A549 (cell line): ENCODE data around the gene KIAA1191. TPM values are rescaled to one million over a fixed set of nuclear protein-coding genes. Genes with fewer than 3 reads are reported as not detected.

Experiments used
- ATAC-seq, 2 experiments: fragments of 200-7000 bp in 1 of 2; fragments of >200 bp in 1 of 2; cut with Nextera tagmentation in 1 of 2; cut with Tn5 transposase in 1 of 2; 3 replicates each; pipeline versions ENCODE4 v1.8.0 to v1.9.1; 2018 to 2020; ENCODE audit warnings: mild to moderate bottlenecking in 1 of 2, moderate library complexity in 1 of 2
- CTCF ChIA-PET: fragments of 300-600 bp; sonication (Branson Sonifier 250); formaldehyde crosslinking; extraction: SDS; loops from one replicate; lab custom pipeline; 2021; ENCODE audit warnings: antibody characterized with exemption, inconsistent platforms; lab: Yijun Ruan, JAX
- POLR2A ChIA-PET: fragments of 350-600 bp; formaldehyde crosslinking; extraction: SDS; loops from one replicate; lab custom pipeline; 2021; ENCODE audit warnings: antibody characterized with exemption, inconsistent platforms; lab: Yijun Ruan, JAX
- DNase-seq, 2 experiments: peaks; one replicate each; pipeline versions ENCODE4 v3.0.0 to v3.0.0-alpha.2; 2011 to 2016; ENCODE audit warnings: low read depth in 1 of 2, low spot score in 1 of 2
- FAIRE-seq: peaks from 2 replicates; lab custom pipeline; 2011; peaks lifted over from hg19 to GRCh38; lab: Jason Lieb, UNC
- H3K27ac ChIP-seq, 2 experiments: fragments of >200 bp; sonication (Bioruptor Twin); formaldehyde crosslinking; 3 replicates each; pipeline ENCODE4 v1.5.1; 2016 to 2017
- H3K4me1 ChIP-seq: fragments of >200 bp; sonication (Bioruptor Twin); formaldehyde crosslinking; 3 replicates; pipeline ENCODE4 v1.6.1; 2016
- H3K4me2 ChIP-seq: fragments of >200 bp; sonication (Bioruptor Twin); formaldehyde crosslinking; 3 replicates; pipeline ENCODE4 v1.6.1; 2016
- H3K4me3 ChIP-seq: fragments of >200 bp; sonication (Bioruptor Twin); formaldehyde crosslinking; 3 replicates; pipeline ENCODE4 v1.5.1; 2016
- H3K9me3 ChIP-seq: fragments of >200 bp; sonication (Bioruptor Twin); formaldehyde crosslinking; 3 replicates; pipeline ENCODE4 v1.6.1; 2016
- CBX8 ChIP-seq: fragments of 200-600 bp; sonication (generic); IDR thresholded peaks from 2 replicates; pipeline ENCODE4 v1.6.1; 2016
- CEBPB ChIP-seq, 2 experiments: fragments of >200 bp in 1 of 2; sonication (Bioruptor Twin) in 1 of 2; formaldehyde crosslinking in 1 of 2; IDR thresholded peaks; 2 replicates each; pipeline ENCODE4 v1.6.1; 2012 to 2016
- CHD2 ChIP-seq: fragments of 150-350 bp; IDR thresholded peaks from 2 replicates; pipeline ENCODE4 v1.6.1; 2014; ENCODE audit warnings: low read length; ENCODE audit not compliant: partially characterized antibody
- CHD4 ChIP-seq: fragments of 200-600 bp; sonication (generic); IDR thresholded peaks from 2 replicates; pipeline ENCODE4 v1.6.1; 2016; ENCODE audit warnings: antibody characterized with exemption, mild to moderate bottlenecking, borderline replicate concordance
- FOSB ChIP-seq: fragments of 250-450 bp; sonication (Bioruptor Pico); IDR thresholded peaks from 2 replicates; pipeline ENCODE4 v1.5.0; 2020; ENCODE audit warnings: mild to moderate bottlenecking, moderate library complexity
- HOXA7 ChIP-seq: fragments of 250-450 bp; sonication (Bioruptor Pico); IDR thresholded peaks from 2 replicates; pipeline ENCODE4 v1.5.0; 2020; ENCODE audit warnings: mild to moderate bottlenecking, moderate library complexity
- HOXB13 ChIP-seq: fragments of 250-450 bp; sonication (Bioruptor Pico); IDR thresholded peaks from 2 replicates; pipeline ENCODE4 v1.5.0; 2020; ENCODE audit warnings: low read depth, mild to moderate bottlenecking, moderate library complexity
- JUN ChIP-seq, 2 experiments: fragments of >200 bp; sonication (Bioruptor Twin); formaldehyde crosslinking; IDR thresholded peaks; 2 replicates in 1 of 2; 3 replicates in 1 of 2; pipeline ENCODE4 v1.6.1; 2016 to 2017
- KDM1A ChIP-seq: fragments of 200-600 bp; sonication (generic); IDR thresholded peaks from 2 replicates; pipeline ENCODE4 v1.6.1; 2016; ENCODE audit warnings: low read depth, mild to moderate bottlenecking
- KDM5A ChIP-seq: fragments of 200-600 bp; sonication (generic); IDR thresholded peaks from 2 replicates; pipeline ENCODE4 v1.6.1; 2016; ENCODE audit warnings: antibody characterized with exemption, mild to moderate bottlenecking
- MAZ ChIP-seq: fragments of 150-350 bp; IDR thresholded peaks from 2 replicates; pipeline ENCODE4 v1.6.1; 2014; ENCODE audit warnings: antibody characterized with exemption, low read depth, low read length, borderline replicate concordance
- NFE2L2 ChIP-seq: fragments of 150-350 bp; conservative IDR thresholded peaks from 2 replicates; pipeline ENCODE4 v1.6.1; 2014; ENCODE audit warnings: low read length
- NPAS2 ChIP-seq: fragments of 250-450 bp; sonication (Bioruptor Pico); IDR thresholded peaks from 2 replicates; pipeline ENCODE4 v1.8.0; 2022; ENCODE audit warnings: mild to moderate bottlenecking, moderate library complexity, borderline replicate concordance
- POLR2AphosphoS2 ChIP-seq: conservative IDR thresholded peaks from 2 replicates; pipeline ENCODE4 v1.6.1; 2012; ENCODE audit warnings: low read length, improper control_type of control experiment, inconsistent platforms
- RAD21 ChIP-seq, 2 experiments: fragments of >200 bp in 1 of 2; sonication (Bioruptor Twin) in 1 of 2; formaldehyde crosslinking in 1 of 2; IDR thresholded peaks in 1 of 2; conservative IDR thresholded peaks in 1 of 2; 2 replicates in 1 of 2; 3 replicates in 1 of 2; pipeline ENCODE4 v1.6.1; 2012 to 2018; ENCODE audit warnings: inconsistent platforms in 1 of 2
- RARB ChIP-seq: fragments of 250-450 bp; sonication (Bioruptor Pico); IDR thresholded peaks from 2 replicates; pipeline ENCODE4 v1.8.0; 2021; ENCODE audit warnings: mild to moderate bottlenecking, moderate library complexity
- RNF2 ChIP-seq: fragments of 200-600 bp; sonication (generic); IDR thresholded peaks from 2 replicates; pipeline ENCODE4 v1.6.1; 2016; ENCODE audit warnings: low read depth, mild to moderate bottlenecking, antibody characterized with exemption, moderate library complexity, borderline replicate concordance
- TP53 ChIP-seq: fragments of 250-450 bp; sonication (Bioruptor Pico); IDR thresholded peaks from 2 replicates; pipeline ENCODE4 v1.5.0; 2021; ENCODE audit warnings: mild to moderate bottlenecking, moderate library complexity
- ZC3H11A ChIP-seq: fragments of 450-650 bp; IDR thresholded peaks from 2 replicates; pipeline ENCODE4 v1.6.1; 2014; ENCODE audit warnings: antibody characterized with exemption, mild to moderate bottlenecking
- WGBS: methylation state at CpG from one replicate; pipeline ENCODE4 v1.1.6; 2017; ENCODE audit errors: missing lambda C conversion rate; 5-methylcytosine and 5-hydroxymethylcytosine counted together
- polyA plus RNA-seq, 4 experiments: library from polyadenylated mRNA; depleted of rRNA in 3 of 4; stranded (reverse); fragments of >200 nt; fragmentation: RNase III in 1 of 4; extraction: RNeasy Plus Mini Kit Qiagen cat#74134 plus additional on column Dnase treatment in 1 of 4; gene quantifications; 2 replicates in 3 of 4; 3 replicates in 1 of 4; pipeline ENCODE4 v1.2.3, GENCODE V29; 2011 to 2017
- TF ChIP-seq, protein P1 (sequence below): fragments of 450-650 bp; IDR thresholded peaks from 2 replicates; pipeline ENCODE4 v1.6.1; 2014; ENCODE audit warnings: antibody characterized with exemption
- TF ChIP-seq, protein P2 (sequence below): fragments of >200 bp; sonication (Bioruptor Twin); formaldehyde crosslinking; IDR thresholded peaks from 3 replicates; pipeline ENCODE4 v1.6.1; 2016
- TF ChIP-seq, protein P3 (sequence below): fragments of >200 bp; sonication (Bioruptor Twin); formaldehyde crosslinking; IDR thresholded peaks from 3 replicates; pipeline ENCODE4 v1.5.1; 2016
- TF ChIP-seq, protein P4 (sequence below): fragments of 150-350 bp; IDR thresholded peaks from 2 replicates; pipeline ENCODE4 v1.6.1; 2014; ENCODE audit warnings: low read depth, mild to moderate bottlenecking, low read length

KIAA1191 gene
- polyA plus RNA-seq, 2 of the 4 experiments (the other 2 are of a cell fraction), result 83.6 to 89.3 TPM

DNA sequence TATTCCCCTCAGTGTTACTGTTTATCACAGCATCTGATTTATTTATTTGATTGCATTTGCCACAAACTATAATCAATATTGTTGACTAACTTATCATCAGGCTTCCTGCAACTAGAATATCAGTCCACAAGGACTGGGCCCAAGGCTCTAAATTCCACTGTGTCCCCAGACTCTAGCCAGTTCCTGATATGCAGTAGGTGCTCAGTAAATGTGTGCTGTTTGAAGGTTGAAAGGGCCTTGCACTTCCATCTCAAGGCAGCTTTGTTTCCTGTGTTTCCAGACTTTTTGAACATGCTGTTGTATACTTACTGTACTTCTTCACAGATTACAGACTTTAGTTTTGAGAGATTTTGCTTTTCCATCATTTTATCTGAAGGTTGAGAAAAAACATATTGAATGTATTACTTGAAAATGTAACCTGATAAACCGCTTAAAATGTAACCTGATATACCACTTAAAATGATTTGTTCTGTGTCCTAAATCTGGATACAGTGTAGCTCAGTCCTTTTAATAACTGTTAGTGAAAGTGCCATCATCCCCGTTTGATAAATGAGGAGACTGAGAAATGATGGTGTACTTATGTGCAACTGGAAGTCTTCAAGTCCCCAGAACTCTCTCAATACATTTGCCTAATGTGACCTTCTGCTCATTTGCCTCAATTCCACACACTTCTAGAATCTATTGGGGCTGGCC is 18.7 kb downstream of the KIAA1191 start:
- H3K4me3 ChIP-seq, result no peak overlapping the region
- WGBS, result 84% methylated on average over 2 of the region's 2 CpGs
- no peak overlapping the region for H3K27ac ChIP-seq
- H3K9me3 ChIP-seq, result no peaks in the 10 kb centered on the region
- no peak for TF ChIP-seq MAZ
- TF ChIP-seq, protein P1, sequence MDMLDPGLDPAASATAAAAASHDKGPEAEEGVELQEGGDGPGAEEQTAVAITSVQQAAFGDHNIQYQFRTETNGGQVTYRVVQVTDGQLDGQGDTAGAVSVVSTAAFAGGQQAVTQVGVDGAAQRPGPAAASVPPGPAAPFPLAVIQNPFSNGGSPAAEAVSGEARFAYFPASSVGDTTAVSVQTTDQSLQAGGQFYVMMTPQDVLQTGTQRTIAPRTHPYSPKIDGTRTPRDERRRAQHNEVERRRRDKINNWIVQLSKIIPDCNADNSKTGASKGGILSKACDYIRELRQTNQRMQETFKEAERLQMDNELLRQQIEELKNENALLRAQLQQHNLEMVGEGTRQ, result no peak
- no peak for TF ChIP-seq CHD2
- no peak for TF ChIP-seq FOSB (CRISPR knock-in tag)
- TF ChIP-seq POLR2AphosphoS2, result no peak
- TF ChIP-seq NPAS2, result no peak
- TF ChIP-seq JUN (IDR thresholded peaks at IDR 0.05), result no peak
- H3K4me2 ChIP-seq, result no peak overlapping the region
- FAIRE-seq (no peak), DNase-seq (no peak), ATAC-seq (no peak)
- H3K4me1 ChIP-seq, result no peaks in the 10 kb centered on the region
- ChIA-PET POLR2A (no interaction called here), CTCF (no interaction called here)

DNA sequence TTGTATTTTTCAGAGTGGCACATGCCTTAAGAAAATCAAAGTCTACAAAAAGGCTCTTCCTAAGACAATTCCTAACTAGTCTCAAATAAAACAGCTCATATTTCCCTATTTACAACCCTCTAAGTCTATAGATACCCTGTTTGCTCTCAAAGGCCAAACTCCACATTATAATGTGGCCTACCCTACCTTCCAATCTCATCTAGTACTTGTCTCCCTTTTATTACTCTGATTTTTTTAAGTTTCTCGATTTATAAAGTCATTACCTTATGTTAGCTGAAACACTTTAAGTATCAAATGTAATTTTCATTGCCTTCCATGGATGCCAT is 19.4 kb downstream of the KIAA1191 start:
- FAIRE-seq, result no peak
- POLR2A ChIA-PET, result no interaction called here
- TF ChIP-seq KDM5A (no peak), POLR2AphosphoS2 (no peak), KDM1A (no peak)
- TF ChIP-seq, all 56 proteins: peak for 0
- Histone ChIP-seq H3K4me2 (no peak overlapping the region), H3K9me3 (no peaks in the 10 kb centered on the region), H3K27ac (no peak overlapping the region), H3K4me1 (no peaks in the 10 kb centered on the region), H3K4me3 (no peak overlapping the region)
- ATAC-seq, result no peak
- no peak for DNase-seq
- 55% methylated on average over 1 of the region's 1 CpG for WGBS
- CTCF ChIA-PET, result no interaction called here

DNA sequence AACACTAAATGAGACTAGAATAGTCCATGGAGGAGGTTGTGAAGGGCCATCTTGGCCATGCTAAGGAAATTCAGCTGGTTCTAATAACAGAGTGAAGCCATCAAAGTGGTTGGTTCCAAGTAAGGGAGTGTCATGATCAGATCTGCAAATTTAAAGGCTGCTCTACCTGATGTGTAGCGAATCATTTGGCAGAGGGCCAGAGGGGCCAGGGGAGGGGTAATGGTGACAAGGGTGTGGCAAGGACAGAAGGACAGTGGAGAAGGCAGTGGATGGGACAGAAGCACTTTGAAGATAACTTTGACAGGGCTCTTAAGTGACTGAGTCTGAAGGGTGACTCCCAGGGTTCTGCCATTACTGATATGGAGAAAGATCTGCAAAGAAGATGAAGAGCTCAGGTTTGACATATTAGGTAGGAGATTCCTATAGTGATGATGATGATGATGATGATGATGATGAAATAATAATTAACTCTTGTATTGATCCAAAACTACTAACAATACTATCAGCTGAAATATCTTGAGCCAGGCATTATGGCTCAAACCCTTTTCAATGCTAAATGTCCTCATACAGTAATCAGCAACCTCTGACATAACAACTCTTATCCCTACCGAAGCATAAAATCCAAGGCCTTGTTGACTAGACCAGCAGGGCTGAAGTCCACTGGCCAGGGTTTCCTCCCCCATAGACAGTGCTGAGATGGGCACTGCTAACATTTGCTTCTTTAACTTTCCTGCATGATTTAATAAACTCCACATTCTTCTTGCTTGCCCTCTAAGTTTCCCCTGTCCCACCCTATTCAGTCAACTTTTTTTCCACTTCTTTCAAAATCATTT is 20.0 kb downstream of the KIAA1191 start:
- ChIA-PET CTCF (no interaction called here), POLR2A (no interaction called here)
- no peaks in the 10 kb centered on the region for H3K9me3 ChIP-seq

DNA sequence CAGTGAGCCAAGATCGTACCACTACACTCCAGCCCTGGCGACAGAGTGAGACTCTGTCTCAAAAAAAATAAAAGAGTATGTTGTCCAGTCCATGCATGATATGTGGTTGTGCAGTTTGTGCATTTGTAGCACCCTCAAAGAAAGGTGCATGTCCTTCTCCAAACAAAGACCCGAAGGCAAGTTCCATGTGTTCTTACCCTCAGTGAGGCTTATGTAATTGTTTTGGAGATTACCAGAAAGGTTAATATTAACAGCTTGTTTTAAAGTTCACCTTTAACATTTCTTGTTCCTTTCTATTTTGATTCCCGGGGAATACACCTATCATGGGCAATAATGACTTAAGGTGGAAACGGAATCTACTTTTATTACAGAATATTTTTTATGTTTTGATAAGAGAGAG is 22.3 kb downstream of the KIAA1191 start:
- no peak for TF ChIP-seq TP53
- TF ChIP-seq, protein P2, sequence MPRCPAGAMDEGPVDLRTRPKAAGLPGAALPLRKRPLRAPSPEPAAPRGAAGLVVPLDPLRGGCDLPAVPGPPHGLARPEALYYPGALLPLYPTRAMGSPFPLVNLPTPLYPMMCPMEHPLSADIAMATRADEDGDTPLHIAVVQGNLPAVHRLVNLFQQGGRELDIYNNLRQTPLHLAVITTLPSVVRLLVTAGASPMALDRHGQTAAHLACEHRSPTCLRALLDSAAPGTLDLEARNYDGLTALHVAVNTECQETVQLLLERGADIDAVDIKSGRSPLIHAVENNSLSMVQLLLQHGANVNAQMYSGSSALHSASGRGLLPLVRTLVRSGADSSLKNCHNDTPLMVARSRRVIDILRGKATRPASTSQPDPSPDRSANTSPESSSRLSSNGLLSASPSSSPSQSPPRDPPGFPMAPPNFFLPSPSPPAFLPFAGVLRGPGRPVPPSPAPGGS, result no peak
- TF ChIP-seq, protein P3, sequence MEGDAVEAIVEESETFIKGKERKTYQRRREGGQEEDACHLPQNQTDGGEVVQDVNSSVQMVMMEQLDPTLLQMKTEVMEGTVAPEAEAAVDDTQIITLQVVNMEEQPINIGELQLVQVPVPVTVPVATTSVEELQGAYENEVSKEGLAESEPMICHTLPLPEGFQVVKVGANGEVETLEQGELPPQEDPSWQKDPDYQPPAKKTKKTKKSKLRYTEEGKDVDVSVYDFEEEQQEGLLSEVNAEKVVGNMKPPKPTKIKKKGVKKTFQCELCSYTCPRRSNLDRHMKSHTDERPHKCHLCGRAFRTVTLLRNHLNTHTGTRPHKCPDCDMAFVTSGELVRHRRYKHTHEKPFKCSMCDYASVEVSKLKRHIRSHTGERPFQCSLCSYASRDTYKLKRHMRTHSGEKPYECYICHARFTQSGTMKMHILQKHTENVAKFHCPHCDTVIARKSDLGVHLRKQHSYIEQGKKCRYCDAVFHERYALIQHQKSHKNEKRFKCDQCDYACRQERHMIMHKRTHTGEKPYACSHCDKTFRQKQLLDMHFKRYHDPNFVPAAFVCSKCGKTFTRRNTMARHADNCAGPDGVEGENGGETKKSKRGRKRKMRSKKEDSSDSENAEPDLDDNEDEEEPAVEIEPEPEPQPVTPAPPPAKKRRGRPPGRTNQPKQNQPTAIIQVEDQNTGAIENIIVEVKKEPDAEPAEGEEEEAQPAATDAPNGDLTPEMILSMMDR, result no peak
- TF ChIP-seq CEBPB (IDR thresholded peaks at IDR 0.05), result no peak
- no peak for TF ChIP-seq HOXA7 (CRISPR knock-in tag)
- no peak for TF ChIP-seq CBX8
- no peak for TF ChIP-seq RNF2
- TF ChIP-seq RARB (CRISPR knock-in tag), result no peak
- TF ChIP-seq HOXB13 (CRISPR knock-in tag), result no peak
- TF ChIP-seq CHD4, result no peak
- no peak for TF ChIP-seq NFE2L2
- TF ChIP-seq, protein P4, sequence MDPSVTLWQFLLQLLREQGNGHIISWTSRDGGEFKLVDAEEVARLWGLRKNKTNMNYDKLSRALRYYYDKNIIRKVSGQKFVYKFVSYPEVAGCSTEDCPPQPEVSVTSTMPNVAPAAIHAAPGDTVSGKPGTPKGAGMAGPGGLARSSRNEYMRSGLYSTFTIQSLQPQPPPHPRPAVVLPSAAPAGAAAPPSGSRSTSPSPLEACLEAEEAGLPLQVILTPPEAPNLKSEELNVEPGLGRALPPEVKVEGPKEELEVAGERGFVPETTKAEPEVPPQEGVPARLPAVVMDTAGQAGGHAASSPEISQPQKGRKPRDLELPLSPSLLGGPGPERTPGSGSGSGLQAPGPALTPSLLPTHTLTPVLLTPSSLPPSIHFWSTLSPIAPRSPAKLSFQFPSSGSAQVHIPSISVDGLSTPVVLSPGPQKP, result no peak
- no peak for TF ChIP-seq POLR2AphosphoS2
- TF ChIP-seq ZC3H11A, result no peak
- TF ChIP-seq CHD2, result no peak
- no peak for FAIRE-seq
- POLR2A ChIA-PET, result no interaction called here

More for the DNA sequence above, 20.0 kb downstream of the KIAA1191 start:
- Histone ChIP-seq H3K4me3 (no peak overlapping the region), H3K4me1 (no peaks in the 10 kb centered on the region), H3K27ac (no peak overlapping the region), H3K4me2 (no peak overlapping the region)
- ATAC-seq (no peak), DNase-seq (no peak), FAIRE-seq (no peak)
- WGBS, result 92% methylated on average over 2 of the region's 2 CpGs
- no peak for TF ChIP-seq RAD21 (conservative IDR thresholded peaks at IDR 0.05 in 1 of 2, IDR thresholded peaks at IDR 0.05 in 1 of 2)

More for the DNA sequence above, 22.3 kb downstream of the KIAA1191 start:
- no peak for DNase-seq
- no peaks in the 10 kb centered on the region for H3K4me1 ChIP-seq
- H3K4me3 ChIP-seq, result no peak overlapping the region
- no peak overlapping the region for H3K27ac ChIP-seq
- CTCF ChIA-PET, result no interaction called here
- ATAC-seq, result no peak
- WGBS, result 87% methylated on average over 5 of the region's 5 CpGs
- peaks cover 2% of the 10 kb centered on the region; the same call in 1 of the 3 replicates for H3K9me3 ChIP-seq
- no peak overlapping the region for H3K4me2 ChIP-seq
